Posterior vena cava (tissue), 2 donors: Measurements from ENCODE around the gene GNPDA1. TPM values are rescaled to one million over a fixed set of nuclear protein-coding genes. Genes with fewer than 3 reads are reported as not detected.

Experiments used
- DNase-seq: peaks from one replicate; pipeline ENCODE4 v3.0.0-alpha.2; 2020; ENCODE audit warnings: low spot score
- intact Hi-C, 2 donors: fragments of 100-400 bp; cut with DNase I; formaldehyde crosslinking; loops; one replicate each; pipeline versions ENCODE4 v1.14.1 to v1.14.2; 2022 to 2023
- total RNA-seq, 2 donors: library from RNA; stranded (reverse); fragmentation: NEBNext Ultra II Directional; extraction: Animal tissue kit (Norgen Biotek cat#: 25700); gene quantifications; one replicate each; pipeline ENCODE4 v1.2.1, GENCODE V29; 2021
- donor health status: DM: yes; HTN: yes; CAD: no.
- donor health status: DM: yes; HTN: yes; CAD: no.

The GNPDA1 gene
- total RNA-seq, 2 donors from 2014 or later = 21.8 to 35.5 TPM

DNA sequence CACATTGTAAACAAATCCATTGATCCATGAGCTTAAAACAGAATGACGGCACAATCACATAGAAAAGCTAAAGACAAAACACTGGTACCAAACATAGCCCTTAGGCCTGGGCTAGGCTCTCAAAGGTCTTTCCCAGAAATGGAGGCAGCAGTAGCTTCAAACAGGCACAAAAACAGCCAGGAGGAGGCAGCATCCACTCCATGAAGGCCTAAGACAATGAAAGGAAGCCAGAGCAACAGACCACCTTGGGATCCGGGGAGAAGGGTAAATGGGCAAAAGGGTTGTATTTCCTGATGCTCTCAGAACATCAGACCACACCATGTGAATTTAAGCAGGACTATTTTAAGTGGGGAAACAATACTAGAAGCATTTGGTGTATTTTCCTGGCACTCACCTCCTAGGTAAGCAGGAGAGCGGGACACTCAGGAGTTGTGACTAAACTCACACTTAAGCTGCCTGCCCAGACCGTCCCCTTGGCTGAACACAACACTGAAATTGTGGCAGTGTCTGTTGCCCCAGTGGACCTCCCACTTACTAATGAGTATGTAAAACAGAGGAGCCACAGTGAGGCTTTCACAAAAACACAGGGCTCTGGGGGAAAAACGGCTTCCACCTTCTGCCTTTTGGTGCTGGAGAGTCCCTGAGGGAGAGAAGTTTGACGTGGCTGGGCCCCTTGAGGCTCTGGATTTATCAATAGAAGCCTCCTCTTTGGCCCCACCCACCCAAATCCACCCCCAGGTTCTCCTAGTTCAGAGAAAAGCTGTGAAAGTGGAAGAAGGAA is 11.9 kb downstream of the GNPDA1 start:
- DNase-seq = no peak
- intact Hi-C loops = no loop called here

- intact Hi-C loops = no loop called here
- DNase-seq = no peak
Measured at GRCh38 chr5:142000173-142000572, 12.7 kb downstream of the GNPDA1 start.

DNA sequence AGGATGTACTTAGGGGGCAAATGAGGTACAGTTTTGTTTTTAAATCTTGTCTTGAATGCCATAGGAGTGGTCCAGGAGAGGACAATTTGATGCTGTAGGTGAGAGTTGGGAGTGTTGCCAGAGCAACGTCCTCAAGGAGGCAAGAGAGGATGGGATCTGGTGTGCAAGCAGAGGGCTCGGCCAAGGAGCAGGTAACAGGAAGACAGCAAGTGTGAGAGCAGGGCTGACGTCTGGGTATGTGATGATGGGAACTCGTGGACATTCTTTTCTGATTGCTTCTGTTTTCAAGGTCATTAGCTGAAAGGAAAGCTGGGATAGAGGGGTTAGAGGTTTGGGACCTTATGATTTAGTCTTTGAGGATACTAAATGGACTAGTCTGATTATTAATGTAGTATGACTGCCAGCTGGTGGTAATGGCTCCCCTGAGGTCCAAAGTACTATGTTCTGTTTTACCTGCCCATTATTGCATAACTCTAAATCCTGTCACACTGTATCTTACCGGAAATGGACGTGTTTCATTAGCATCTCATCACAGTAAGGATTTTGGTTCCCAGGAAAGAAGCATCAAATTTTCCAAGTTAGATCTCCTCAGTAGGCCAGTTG is 15.4 kb downstream of the GNPDA1 start:
- intact Hi-C loops = loop anchor here in 1 of 2 donors (10.0 kb wide), 1 partner anchor 147 kb away; no protein-coding TSS in a partner anchor
- DNase-seq = no peak

DNA sequence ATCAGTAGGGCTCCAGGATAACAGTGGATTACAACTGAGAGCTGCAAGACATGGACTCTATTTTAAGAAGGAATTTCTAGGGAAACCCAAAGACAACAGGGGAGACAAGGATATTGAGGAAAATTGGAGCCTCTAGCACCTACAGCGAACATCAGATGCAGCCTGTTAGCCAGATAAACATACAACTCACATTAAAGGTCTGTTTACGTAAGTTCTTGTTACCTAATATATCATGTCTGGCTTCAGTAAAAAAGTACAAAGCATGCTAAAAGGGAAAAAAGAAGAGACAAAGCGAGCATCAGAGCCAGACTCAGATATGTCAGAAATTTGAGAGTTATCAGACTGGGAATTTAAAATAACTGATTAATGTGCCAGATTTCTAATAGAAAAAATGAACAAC is 17.2 kb downstream of the GNPDA1 start:
- intact Hi-C loops = loop anchor here in 1 of 2 donors (10.0 kb wide), 1 partner anchor 149 kb away; no protein-coding TSS in a partner anchor
- DNase-seq = no peak

- DNase-seq = no peak
- intact Hi-C loops = loop anchor here in 1 of 2 donors (10.0 kb wide), 1 partner anchor 150 kb away; no protein-coding TSS in a partner anchor
Measured at GRCh38 chr5:141994511-141995136, 18.2 kb downstream of the GNPDA1 start.

DNA sequence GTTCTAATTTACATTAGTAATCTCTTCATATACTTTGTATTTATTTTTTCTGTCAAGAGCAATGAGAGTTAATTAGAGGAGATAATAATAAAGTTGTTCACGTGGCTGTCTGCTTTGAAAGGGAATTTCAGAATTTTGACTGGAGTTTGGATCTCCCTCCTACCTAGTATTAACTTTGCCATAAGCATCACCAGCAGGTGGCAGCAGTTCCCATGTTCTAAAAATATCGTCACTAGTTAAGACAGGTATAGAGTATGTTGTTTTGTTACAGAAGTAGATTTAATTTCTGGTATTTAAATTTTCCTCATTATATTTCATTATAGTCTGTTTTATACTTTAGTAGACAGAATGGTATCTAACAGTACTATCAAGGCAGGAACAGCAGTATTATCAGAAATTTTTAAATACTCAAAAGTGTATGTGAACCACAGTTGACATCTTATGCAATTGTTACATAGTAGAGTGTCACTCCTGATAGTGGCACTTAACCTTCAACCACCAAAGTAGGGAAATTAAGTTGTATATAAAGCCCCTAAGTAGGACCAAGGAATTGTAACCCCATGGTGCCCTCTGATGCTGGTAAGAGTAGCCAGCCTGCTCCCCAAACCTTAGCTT is 20.4 kb downstream of the GNPDA1 start:
- no peak for DNase-seq

GRCh38 chr5:141989720-141990119 is 23.1 kb downstream of the GNPDA1 start:
- intact Hi-C loops = loop anchor here in 1 of 2 donors (10.0 kb wide), 1 partner anchor 155 kb away; no protein-coding TSS in a partner anchor
- no peak for DNase-seq

More for the DNA sequence above, 20.4 kb downstream of the GNPDA1 start:
- intact Hi-C loops = loop anchor here in 1 of 2 donors (10.0 kb wide), 1 partner anchor 152 kb away; no protein-coding TSS in a partner anchor

GRCh38 chr5:141986072-141986471 is 26.8 kb downstream of the GNPDA1 start:
- intact Hi-C loops = no loop called here
- DNase-seq = no peak

GRCh38 chr5:141982626-141983025 is 30.2 kb downstream of the GNPDA1 start:
- intact Hi-C loops = no loop called here

DNA sequence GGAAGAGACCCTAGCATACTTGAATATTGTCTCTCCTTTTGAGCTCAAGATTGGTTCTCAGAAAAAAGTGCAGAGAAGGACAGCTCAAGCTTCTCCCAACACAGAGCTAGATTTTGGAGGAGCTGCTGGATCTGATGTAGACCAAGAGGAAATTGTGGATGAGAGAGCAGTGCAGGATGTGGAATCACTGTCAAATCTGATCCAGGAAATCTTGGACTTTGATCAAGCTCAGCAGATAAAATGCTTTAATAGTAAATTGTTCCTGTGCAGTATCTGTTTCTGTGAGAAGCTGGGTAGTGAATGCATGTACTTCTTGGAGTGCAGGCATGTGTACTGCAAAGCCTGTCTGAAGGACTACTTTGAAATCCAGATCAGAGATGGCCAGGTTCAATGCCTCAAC is 34.4 kb downstream of the GNPDA1 start:
- intact Hi-C loops = no loop called here
- no peak for DNase-seq

More at GRCh38 chr5:141982626-141983025, 30.2 kb downstream of the GNPDA1 start:
- DNase-seq = no peak

DNA sequence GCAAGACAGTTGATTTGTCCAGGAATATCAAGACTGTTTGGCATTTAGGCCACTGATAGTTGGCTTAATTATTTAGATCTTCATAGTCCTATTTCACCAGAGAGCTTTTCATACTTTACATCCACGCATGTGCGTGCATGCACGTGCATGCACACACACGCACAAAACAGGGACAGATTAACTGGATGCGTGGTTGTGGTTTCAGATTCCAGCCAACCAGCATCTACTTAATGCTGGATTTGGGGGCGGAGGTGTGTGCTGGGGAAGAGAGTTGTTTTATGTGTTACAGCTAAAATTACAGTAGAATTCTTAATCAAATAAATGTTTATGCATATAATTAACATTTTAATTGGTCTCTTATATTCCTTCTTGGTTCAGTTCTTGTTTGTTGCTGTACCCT is 36.7 kb downstream of the GNPDA1 start:
- DNase-seq = no peak
- intact Hi-C loops = no loop called here

DNA sequence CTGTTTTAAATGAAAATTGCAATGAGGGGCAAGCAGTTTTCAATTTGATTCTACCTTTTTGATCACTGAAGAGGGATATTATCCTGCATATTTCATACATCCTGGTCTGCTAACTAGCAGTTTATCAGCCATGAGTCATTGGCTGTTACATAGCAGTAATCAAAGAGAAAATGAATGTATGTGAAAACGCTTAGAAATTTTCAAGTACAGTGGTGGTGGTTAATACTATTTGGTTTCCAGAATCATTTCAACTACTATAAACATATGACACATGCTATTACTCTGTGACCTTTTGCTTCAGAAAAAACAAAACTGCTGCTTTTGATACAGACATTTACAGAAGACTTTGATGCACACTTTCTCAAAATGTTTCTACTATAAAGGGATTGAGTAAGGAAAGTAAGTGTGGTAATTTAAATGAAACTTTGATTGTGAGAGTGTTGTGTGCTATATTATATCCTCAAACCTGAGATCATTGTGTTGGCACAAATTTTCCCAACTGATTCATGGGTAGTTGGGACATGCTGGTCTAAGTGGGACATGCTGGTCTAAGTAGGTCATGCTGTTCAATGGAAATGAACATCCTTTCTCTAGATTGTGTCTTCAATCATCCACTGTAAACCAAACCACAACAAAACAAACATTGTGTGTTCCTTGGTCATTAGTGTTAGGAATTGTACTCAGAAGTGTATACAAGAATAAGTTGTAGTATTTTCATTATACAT is 38.8 kb downstream of the GNPDA1 start:
- intact Hi-C loops = no loop called here
- no peak for DNase-seq

- intact Hi-C loops = no loop called here
- DNase-seq = no peak
Measured at GRCh38 chr5:141969783-141970771, 42.8 kb downstream of the GNPDA1 start.

DNA sequence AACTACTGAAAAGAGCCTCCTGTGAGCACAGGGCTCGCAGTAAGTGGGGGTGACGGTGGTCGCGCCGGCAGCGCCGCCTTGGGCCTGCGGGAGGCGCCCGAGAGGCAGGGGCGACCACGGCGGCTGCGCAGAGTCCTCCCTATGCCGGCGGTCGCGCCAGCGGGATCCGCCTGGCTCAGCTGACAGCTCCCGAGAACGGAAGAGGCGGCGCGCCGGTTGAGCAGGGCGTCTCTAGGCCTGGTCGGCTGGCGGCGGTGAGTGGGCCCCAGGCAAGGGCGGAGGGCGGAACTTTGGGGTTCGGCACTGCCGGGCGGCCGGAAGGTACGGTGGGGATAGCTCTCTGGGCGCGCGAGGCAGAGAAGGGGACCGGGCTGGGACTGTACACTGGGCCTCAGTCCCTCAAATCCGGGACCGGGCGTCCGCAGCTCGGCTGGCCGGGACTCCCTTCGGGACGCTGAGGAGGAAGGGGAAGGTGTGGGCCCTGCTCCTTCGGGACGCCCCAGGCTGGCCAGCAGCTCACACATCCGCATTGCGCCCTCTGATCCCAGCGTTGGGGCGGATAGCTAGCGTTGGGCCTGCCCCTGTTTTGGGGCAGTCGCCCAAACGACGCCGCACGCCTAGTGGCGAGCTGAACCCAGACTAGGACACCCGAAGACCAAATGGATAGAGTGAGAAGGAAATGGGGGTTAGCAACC is 43.8 kb downstream of the GNPDA1 start, which contains the start of gene RNF14:
TSS of gene RNF14 (plus strand) at position 192 of the 695 bp plus-strand sequence. CDS start 4,484 bp downstream, outside the sequence.
- intact Hi-C loops = no loop called here
- peak; percentile 98 for DNase-seq

GRCh38 chr5:141966963-141967333 is 45.9 kb downstream of the GNPDA1 start:
- no peak for DNase-seq
- intact Hi-C loops = no loop called here

GRCh38 chr5:141966275-141966962 is 46.4 kb downstream of the GNPDA1 start:
- intact Hi-C loops = no loop called here
- no peak for DNase-seq

DNA sequence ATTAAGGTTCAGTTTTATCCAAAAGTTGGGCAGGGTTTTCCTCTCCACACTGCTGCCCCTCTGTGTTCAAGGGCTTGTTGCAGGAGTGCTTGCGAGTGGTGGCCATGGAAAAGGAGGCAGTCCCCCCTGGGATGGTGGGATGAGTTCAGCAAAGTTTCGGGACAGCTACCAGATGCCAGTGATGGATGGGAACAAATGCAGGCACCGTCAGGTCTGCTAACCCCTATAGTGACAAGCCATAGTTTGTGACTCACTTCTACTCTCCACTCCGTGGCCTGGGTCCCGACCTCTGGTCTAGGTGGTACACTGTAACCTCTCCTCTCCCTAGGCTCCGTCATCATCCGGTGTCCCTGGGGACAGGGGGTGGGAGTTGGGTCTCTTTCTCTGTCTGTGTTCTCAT is 47.8 kb downstream of the GNPDA1 start:
- DNase-seq = no peak
- intact Hi-C loops = no loop called here
